Hematopoietic multipotent progenitor cell treated with erythropoietin and hydrocortisone succinate and interleukin-3 and kit ligand, for 8 days (in vitro differentiated cells): Measurements from ENCODE around the gene TMEM250.

Source experiments
- DNase-seq: peaks from one replicate; pipeline ENCODE4 v3.0.0-alpha.2; 2015

TMEM250 gene

DNA sequence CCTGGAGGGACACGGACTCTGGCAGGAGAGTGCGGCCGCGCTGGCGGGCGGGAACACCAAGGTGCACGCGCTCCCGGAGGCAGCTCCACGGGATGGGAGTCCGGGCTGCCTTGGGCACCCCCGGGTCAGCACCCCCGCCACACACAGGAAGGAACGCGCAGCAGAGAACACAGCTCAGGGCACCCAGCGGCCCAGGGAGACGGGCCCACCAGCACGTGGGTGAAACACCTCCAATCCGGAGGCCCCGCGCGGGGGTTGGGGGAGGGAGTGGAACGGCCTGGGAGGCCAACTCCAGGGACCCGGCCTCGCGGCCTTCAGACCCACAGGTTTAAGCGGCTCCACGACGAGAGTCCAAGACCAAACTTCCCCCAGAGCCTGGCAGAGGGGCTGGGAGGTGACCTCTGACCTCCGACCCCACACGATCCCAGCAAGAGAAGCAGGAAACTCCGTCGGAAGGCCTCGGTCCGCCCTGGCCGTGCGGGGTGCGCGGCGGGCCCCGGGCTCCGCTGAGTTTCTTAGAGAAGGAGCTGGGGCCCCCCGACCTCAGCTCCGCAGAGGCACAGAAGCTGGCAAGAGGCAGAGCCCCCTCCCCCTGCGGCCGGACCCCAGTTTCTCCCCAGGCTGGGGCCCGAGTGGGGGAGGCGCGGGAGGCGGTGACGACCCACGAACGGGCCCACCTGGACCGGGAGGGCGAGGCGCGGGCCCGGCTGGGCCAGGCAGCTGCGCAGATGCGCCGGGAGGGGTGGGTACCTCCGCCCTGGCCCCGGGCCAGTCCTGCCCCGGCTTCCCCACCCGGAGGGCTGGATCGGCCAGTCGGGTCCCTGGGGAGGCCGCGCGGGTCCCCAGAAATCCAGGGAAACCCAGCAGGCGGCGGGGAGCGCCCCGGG lies 24.4 kb downstream of the TMEM250 start:
- DNase-seq, result peak; percentile 54

DNA sequence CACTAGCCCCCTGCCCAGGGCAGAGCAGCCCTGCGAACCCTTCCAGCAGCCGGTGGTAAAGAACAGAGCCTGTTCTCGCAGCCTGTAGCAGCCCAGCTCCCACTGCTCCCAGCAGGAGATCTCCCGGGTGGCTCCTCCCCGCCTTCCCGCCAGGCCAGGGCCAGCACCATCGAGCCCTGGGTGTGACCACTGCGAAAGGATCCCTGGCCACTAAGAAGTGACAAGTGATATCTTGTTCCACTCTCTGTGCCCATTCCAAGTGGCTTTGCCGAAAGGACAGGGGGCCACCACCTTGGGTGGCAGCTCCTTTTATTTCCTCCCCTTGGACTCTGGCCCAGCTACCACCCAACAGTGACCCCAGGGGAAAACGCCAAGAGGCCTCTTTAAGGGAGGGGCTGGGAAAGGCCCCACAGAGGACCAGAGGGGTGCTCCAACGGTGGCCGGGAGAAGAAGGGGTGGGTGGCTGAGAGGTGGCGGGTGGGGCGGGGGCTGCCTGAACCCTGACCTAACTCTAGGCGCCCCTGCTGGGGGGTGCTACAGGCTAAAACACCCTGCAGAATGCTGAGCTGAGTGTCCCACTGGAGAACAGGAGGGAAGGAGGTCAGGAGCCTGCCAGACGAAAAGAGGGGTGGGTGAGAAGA lies 25.2 kb downstream of the TMEM250 start:
- DNase-seq, result no peak

DNA sequence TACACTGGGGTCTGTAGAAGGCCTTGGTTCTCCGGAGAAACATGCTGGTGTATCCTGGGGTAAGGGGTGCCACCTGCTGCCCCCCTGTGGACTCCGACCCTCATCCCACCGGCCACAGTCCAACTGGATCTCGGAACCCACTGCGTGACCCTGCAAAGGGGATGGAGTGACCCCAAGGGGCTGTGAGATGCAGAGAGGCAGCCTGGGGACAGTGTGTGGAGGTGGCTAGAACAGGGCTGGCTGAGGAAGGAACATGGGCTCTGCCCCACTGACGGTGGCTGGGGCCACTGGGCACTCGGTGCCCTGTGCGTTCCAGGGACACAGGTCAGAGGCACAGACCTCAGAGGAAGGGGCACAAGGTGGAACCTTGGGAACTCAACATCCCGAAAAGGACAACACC lies 25.9 kb downstream of the TMEM250 start:
- DNase-seq, result no peak

DNA sequence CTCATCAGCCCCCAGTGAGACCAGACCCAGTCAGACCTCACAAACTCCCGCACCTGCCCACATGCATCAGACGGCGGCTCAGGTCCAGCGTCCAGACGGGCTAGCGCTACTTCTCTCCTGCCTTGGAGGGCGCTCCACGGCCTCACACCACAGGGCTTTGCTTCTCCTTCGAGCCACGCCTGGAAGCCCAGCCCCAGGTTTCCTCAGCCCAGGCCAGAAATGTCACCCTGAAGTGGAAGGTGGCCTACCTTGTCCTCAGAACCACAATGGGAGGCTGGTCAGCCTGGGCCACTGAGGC lies 26.4 kb downstream of the TMEM250 start:
- DNase-seq, result no peak

DNA sequence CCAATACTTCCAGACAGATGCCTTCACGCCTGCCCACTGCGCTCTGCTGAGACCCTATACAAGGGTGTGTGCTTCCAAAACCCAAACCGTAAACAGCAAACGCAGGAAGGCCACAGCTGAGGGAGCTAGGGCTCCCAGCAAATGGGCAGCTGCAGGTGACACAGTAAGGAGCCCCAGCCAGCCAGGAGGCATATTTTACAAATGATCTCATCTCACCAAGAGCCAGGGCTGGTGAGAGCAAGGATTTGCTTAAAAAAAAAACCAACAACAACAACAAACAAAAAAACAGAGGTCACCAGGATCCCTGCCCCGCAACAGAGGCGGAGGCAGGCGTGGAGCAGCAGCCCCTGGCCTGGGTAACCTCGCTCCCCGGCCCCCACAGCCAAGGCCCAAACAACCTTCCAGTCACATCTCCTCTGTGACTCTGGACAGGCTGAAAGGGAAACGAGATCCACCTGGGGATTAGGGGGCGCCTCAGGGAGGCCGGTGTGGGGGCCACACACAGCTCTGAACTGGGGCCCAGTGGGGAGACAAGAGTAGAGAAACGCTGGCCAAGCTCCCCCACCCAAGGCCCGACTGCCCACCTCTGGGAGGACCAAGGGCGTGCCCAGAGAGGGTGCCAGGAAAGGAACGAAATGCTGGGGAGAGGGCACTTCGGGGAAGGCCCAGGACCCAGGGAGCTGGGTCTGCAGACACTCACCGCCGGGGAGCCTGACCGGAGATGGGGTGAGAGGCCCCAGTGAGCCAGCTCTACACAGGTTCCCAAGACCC lies 26.9 kb downstream of the TMEM250 start:
- DNase-seq, result no peak

DNA sequence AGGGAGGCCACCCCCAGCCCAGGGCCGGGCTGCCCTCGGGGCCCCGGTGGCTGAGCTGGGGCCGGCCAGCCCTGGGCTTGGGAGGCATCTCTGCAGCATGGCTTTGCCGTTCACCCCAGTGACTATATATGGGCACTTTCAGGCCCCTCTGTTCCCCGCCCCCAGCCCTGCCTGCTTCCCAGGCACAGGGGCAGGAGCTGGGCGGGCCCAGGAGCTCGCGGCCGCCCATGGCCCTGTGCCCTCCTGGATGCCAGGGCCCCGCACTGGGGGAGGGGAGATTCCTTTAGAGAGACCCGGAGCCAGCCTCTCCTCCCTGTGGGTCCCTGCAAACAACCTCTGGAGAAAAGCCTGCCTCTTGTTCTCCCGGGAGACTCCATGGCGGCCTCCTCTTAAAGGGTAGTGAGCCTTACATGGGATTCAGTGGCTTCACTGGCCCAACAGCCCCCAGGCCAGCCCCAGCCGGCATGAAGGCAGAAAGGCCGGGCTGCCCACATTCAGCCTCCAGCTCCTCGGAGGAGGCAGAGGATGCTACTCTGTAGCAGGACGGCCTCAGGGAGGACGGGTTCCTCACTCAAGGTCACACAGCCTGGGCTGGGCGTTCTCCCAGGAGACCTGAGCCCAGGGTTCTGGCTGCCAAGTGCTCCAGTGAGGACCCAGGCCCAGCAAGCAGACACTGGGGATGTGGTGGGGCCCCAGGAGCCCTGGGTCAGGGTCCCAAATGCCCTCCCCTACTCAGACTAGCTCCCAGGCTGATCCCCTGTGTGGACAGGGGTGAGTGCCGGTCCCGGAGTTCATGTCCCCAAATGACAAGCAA lies 27.7 kb downstream of the TMEM250 start:
- no peak for DNase-seq

DNA sequence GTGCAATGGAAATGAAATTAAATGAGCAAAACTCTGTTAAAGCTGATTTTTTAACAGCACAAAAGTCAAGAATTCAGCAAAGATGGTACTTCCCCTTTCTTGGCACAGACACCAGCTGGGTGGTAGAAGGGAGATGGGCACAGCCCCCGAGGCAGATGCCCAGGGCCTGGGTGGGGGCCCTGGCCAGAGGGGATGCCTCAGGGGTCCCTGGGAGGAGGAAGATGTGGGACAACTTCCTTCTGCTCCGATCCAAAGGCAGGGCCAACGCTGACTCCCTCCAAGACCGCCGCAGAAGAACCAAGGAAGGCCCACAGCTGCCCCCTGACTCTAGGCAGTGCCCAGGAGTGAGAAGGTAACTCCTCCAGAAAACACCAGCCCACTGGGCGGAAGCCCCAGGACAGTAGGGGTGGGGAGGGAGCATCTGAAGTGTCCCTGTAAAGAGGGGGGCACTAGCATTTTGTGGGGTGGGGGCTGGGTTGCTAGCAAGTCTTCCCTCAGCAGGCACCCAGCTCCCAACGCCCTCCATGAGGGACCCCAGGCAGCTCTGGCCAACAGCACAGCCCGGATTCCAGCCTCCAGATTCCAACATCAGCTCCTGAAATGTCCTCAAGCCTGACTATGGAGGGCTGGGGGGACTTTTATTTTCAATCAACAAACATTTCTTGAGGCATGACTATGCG lies 28.5 kb downstream of the TMEM250 start:
- DNase-seq, result no peak

DNA sequence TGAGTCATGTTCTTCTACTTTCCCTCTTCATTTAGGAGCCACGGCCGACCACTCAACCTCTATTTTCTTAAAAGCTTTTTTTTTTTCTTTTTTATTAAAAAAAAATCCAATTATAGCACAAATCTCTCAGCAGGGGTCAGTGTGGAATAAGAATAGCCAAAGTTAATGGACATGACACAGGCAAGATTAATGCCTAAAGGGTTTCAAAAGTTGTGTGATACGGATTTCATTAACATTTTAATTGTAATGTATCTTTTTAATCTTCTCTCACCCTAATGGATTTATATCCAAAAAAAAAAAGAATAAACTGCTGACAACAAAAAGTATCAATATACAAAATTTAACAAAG lies 29.0 kb downstream of the TMEM250 start:
- DNase-seq, result peak; percentile 73

DNA sequence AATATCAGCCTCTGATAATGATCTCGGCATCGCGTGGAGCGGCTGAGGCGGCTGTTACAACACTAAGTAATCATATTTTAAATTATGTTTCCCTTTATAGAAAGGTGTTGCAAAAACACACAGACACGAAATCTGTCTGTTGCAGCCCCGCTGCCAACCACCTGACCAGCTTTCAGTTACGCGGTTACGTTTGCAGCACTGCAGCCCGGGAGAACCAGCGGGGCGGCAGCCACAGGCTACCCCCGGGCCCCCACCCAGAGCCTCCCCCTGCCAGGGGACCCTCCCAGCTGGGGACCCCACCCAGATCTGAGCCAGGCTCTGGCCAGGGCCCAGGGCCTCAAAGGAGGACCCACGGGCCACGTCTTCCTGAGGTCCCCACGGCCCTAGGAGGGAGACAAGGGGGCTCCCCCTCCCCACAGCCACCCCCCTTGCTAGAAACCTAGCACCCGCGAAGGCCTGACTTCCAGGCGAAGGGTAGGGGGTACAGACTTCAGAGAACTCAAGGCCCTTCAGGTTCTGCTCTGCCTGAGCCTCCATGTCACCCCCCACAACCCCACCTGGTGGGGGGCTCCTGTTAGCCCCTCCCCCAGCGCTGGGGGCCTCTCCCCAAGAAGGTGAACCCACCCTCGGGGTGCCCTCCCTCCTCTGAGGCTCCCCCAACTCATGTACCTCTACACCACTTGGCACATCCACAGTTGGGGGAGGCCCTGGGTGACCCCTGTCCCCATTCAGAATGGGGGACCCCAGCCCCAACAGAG lies 29.6 kb downstream of the TMEM250 start:
- DNase-seq, result peak; percentile 27

DNA sequence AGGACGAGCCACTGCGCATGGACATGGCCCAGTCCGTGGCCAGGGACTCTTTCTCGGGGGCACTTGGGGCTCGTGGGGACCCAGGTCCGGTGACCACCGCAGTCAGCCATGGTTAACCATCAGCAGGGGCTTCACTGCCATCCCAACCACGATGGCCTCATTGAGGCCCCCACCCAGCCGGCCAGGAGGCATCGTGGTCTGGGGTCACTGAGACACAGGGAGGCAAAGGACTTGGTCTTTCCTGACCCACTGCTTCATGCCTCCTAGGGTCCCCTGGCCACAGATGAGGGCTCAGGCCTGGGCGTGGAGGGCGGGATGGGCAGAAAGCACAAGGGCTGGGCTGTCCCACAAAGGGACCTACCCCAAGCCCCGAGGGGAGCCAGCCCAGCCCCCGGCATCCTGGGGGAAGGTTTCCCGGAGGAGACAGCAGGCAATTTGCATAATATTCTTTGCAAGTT lies 30.2 kb downstream of the TMEM250 start:
- DNase-seq, result no peak

DNA sequence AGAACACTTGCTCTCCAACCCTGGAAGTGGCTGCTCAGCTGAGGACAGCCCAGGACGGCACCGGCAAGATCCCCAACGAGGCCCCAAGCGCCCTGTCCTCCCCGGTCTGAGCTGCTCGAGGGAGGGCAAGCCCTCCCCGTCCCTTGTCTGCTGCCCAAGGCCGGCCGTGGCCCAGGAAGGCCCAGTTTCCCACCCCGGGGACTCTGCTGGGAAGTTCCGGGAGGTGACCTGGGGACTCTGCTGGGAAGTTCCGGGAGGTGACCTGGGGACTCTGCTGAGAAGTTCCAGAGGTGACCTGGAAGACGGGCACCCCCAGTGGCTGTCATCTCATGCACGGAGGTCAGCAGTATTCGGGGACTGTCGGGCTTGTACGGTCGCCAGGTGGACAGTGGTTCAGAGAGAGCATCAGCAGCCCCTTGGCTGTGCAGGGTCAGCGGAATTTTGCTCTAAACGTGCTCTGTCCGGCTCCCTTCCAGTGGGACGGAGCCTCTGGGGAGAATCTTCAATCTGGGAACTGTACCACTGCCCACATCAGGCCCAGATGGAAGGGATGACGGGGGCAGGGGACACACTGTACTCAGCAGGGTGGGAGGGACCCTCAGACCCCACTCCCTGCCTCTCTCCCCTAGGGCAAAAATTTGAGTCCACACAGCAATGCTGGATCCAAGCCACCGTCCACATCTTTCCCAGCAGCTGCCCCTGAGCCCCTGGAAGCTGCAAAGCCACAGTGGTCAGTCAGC lies 30.8 kb downstream of the TMEM250 start:
- no peak for DNase-seq

DNA sequence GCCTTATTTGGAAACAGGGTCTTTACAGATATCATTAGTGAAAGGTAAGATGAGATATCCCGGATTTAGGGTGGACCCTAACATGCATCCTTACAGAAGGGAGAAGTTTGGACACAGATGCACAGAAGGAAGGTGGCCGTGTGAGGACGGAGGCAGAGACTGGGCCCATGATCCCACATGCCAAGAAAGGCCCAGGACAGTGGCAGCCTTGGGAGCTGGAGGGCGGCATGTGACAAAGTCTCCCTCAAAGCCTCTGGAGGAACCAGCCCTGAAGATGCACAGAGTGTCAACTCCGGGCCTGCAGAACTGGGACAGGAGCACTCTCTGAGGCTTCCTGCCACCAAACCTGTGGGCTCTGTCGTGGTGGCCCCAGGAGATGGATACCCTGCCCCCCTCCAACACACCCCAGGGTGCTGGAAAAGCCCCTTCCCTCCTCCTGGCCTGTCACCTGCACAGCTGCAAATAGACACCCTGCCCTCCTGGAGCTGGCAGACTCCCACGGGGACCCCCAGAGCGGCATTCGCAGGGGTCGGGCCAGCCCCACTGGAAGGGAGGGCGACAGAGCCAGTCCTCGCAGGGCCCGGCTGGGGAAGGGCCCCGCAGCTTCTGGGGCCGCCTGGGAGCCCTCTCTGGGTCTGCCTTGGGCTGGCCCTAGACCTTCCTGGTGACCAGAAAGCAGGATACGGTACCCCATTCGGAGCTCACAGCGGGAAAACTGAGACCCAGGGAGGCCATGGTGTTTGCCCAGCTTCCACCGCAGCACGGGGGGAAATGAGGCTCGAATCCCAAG lies 31.5 kb downstream of the TMEM250 start:
- DNase-seq, result no peak

DNA sequence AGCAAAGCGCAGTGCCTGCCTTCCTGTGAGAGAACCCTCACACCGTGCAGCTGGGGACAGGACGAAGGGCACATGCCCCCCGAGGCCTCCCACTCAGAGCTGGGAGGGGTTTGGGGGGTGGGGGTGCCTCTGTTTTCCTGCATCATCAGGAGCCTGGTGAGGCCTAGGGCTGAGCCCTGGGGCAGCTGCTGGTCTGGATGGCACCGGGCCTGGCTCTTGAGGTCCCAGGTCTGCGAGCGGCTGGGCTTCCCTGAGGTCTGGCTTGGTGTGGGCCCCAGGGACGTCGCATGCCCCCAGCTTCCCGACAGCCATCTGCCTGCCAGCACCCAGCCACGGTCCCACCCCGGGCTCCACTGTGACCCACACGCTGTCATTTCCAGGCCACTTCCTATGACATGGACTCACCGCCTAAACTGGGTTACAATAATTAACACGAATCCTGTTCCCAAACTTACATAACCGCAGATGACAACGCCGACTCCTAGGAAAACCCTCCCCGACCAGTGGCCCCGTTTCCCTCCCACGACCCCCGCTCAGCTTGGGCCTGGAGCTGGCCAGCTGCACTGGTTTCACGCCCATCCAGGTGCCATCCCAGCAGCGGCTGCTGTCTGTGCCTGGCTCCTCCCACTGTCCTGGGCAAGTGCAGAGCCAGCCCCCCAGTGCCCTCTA lies 32.3 kb downstream of the TMEM250 start:
- no peak for DNase-seq

DNA sequence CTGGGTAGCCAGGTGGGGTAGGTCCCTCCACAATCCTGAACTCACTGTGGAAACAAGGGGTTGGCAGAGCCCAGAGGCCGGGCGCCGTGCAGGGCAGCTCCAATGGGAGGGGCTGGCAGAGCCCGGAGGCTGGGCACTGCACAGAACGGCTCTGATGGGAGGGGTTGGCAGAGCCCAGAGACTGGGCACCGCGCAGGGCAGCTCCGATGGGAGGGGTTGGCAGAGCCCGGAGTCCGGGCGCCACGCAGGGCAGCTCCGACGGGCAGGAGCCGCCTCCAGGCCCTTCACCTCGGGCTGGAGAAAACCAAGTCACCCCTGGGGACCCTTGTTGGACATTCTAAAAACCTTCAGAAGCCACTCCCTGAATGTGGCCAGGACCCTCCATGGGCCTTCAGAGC lies 32.9 kb downstream of the TMEM250 start:
- DNase-seq, result no peak

DNA sequence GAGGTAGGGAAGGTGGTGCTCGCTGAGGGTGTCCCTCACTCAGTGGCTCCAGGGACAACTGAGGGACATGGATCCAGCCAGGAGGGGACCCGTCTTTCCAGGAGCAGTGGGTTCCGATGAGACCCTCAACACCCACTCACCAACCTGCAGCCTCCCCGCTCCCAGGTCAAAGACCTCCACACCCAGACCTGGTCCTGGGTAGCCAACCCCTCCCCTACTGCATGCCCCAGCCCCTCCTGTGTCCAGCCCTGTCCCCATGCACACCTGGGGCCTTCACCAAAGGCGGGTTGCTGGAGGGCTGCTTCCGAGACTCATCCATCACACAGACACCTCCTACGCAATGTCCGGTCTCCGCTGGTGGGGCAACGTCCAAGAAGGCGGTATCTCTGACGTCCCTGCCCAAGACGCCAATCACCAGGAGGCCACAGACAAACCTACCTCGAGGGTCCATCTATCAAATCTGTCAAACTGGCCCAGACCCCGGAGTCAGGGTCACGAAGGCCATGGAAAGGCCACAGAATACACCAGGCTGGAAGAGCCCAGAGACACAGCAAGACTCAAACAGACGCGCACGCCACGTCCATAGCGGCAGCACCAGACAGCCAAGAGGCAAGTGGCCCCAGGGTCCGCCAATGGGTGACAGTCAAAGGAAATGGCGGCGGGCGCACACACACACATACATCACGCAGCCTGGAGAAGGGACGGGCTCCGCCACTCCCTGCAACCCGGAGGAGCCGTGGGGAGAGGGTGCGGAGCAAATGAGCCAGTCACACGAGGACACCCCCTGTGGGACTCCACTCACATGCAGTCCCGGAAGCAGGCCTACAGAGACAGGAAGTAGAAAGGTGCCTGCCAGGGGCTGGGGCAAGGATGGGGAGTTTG lies 34.4 kb downstream of the TMEM250 start:
- no peak for DNase-seq

DNA sequence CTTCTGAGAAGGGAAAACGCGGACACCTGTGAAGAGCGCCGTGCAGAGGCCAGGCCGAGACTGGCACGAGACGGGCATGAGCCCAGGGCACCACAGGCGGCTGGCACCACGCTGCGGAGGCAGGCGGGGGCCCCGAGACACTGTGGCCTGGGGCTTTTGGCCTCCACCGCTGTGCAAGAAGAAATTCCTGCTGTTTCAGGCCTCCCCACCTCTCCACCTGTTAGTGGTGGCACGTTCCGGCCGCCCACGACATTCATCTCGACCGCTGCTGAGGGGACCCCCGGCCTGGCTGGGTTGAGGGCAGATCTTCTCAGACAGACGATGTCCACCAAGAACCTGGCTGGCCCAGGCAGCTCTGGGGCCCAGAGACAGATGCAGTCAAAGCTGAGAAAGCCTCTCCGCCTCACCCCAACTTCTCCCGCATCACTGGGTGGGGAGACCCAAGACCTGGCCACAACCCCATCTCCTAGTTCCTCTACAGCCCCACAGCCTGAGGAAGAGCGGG lies 35.1 kb downstream of the TMEM250 start:
- no peak for DNase-seq

DNA sequence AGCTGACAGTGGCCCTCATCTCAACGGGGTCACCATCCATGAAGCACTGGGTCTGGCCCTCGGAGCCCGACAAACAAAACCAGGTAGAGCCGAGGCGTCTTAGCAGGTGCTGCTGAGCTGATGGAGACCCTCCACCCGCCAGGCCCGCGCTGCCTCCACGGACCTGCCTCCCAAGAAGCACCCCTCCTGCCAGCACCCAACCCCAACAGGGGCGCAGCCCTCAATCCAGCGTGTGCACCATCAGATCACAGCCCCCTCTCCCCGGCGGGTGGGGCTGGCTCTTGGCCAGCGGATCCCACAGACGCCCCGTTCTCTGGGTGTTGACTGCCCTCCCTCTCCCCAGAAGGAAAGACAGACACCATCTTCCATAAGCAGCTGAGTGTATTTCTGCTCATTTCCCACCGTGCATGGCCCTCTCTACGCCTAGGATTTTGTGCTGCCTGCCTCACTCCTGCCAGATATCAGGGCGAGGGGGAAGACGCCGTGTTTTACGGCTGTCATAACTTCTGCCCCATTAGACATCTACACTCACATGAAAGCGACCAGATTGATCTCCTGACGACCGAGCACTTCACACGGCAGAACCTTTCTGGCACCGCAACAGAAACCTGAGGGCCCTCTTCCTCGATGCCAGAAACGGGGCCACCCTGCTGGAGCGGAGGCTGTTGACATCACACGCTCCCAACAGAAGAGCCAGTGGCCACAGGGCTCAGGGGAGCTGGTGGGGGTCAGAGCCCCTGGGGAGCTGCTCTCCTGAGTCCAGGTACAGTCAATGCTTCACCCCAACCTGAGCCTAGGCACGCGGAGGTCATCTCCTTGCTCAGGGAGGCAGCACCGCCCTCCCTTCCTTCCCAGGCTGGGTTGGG lies 35.9 kb downstream of the TMEM250 start:
- DNase-seq, result no peak
